ENCODE results near the gene SLC19A2. TPM values are rescaled to one million over a fixed set of nuclear protein-coding genes. Genes with fewer than 3 reads are reported as not detected.

SLC19A2 gene
- total RNA-seq, 1 donor from 2014 or later: 18.1 TPM

- Mint-ChIP-seq H3K4me1 (ENCODE audit: low read depth) (peaks cover 10% of the 10 kb centered on the region), H3K4me3 (ENCODE audit: low read depth) (no peak overlapping the region), H3K27me3 (no peaks in the 10 kb centered on the region), H3K36me3 (ENCODE audit: insufficient read depth) (no peaks in the 10 kb centered on the region), H3K27ac (peak overlapping the region; percentile 21), H3K9me3 (ENCODE audit: low read depth) (peaks cover 3% of the 10 kb centered on the region)
- no peak for DNase-seq (ENCODE audit: low spot score, unreplicated experiment)
- no peak for TF ChIP-seq CTCF (IDR thresholded peaks at IDR 0.05; ENCODE audit: unreplicated experiment)
Measured at GRCh38 chr1:169494343-169494742, 8.6 kb upstream of the SLC19A2 start.

GRCh38 chr1:169493251-169493650, 7.5 kb upstream of the SLC19A2 start:
- Mint-ChIP-seq H3K9me3 (ENCODE audit: low read depth) (no peaks in the 10 kb centered on the region), H3K4me1 (ENCODE audit: low read depth) (peaks cover 6% of the 10 kb centered on the region), H3K27me3 (no peaks in the 10 kb centered on the region)

GRCh38 chr1:169491845-169492281, 6.1 kb upstream of the SLC19A2 start:
- Mint-ChIP-seq H3K27me3 (no peaks in the 10 kb centered on the region), H3K9me3 (ENCODE audit: low read depth) (no peaks in the 10 kb centered on the region), H3K4me3 (ENCODE audit: low read depth) (no peak overlapping the region), H3K27ac (no peak overlapping the region), H3K36me3 (ENCODE audit: insufficient read depth) (no peaks in the 10 kb centered on the region), H3K4me1 (ENCODE audit: low read depth) (peaks cover 13% of the 10 kb centered on the region)
- TF ChIP-seq CTCF (IDR thresholded peaks at IDR 0.05; ENCODE audit: unreplicated experiment): no peak
- no peak for DNase-seq (ENCODE audit: low spot score, unreplicated experiment)

More at GRCh38 chr1:169493251-169493650, 7.5 kb upstream of the SLC19A2 start:
- Mint-ChIP-seq H3K4me3 (ENCODE audit: low read depth) (no peak overlapping the region), H3K36me3 (ENCODE audit: insufficient read depth) (no peaks in the 10 kb centered on the region), H3K27ac (no peak overlapping the region)
- no peak for TF ChIP-seq CTCF (IDR thresholded peaks at IDR 0.05; ENCODE audit: unreplicated experiment)
- DNase-seq (ENCODE audit: low spot score, unreplicated experiment): no peak

- H3K27me3 Mint-ChIP-seq: no peaks in the 10 kb centered on the region
- H3K4me1 Mint-ChIP-seq (ENCODE audit: low read depth): peaks cover 38% of the 10 kb centered on the region
- no peaks in the 10 kb centered on the region for H3K9me3 Mint-ChIP-seq (ENCODE audit: low read depth)
- no peak for TF ChIP-seq CTCF (IDR thresholded peaks at IDR 0.05; ENCODE audit: unreplicated experiment)
- no peak overlapping the region for H3K4me3 Mint-ChIP-seq (ENCODE audit: low read depth)
- H3K27ac Mint-ChIP-seq: no peak overlapping the region
- no peak for DNase-seq (ENCODE audit: low spot score, unreplicated experiment)
- H3K36me3 Mint-ChIP-seq (ENCODE audit: insufficient read depth): no peaks in the 10 kb centered on the region
Measured at GRCh38 chr1:169488157-169488556, 2.4 kb upstream of the SLC19A2 start.

GRCh38 chr1:169487561-169487960, 1.8 kb upstream of the SLC19A2 start:
- Mint-ChIP-seq H3K4me3 (ENCODE audit: low read depth) (no peak overlapping the region), H3K36me3 (ENCODE audit: insufficient read depth) (no peaks in the 10 kb centered on the region), H3K27me3 (no peaks in the 10 kb centered on the region), H3K4me1 (ENCODE audit: low read depth) (peaks cover 43% of the 10 kb centered on the region), H3K27ac (peak overlapping the region; percentile 46), H3K9me3 (ENCODE audit: low read depth) (no peaks in the 10 kb centered on the region)
- DNase-seq (ENCODE audit: low spot score, unreplicated experiment): no peak
- no peak for TF ChIP-seq CTCF (IDR thresholded peaks at IDR 0.05; ENCODE audit: unreplicated experiment)
